K562 (cell line): ENCODE results near the gene COL25A1. TPM values are rescaled to one million over a fixed set of nuclear protein-coding genes. Genes with fewer than 3 reads are reported as not detected.

Source experiments
- ATAC-seq: fragments of 200-7000 bp; cut with Tn5 transposase; 3 replicates; pipeline ENCODE4 v1.9.1; 2020; ENCODE audit warnings: moderate library complexity
- BruUV-seq: library from RNA; stranded (reverse); fragments of 400-500 nt; replicated peaks from 2 replicates; lab custom pipeline; 2021; lab: Mats Ljungman, UMichigan
- CTCF ChIA-PET: fragments of 300-600 bp; formaldehyde crosslinking; extraction: SDS; loops from one replicate; lab custom pipeline; 2021; ENCODE audit warnings: low intra/inter-chr PET ratio; lab: Yijun Ruan, JAX
- POLR2A ChIA-PET: fragments of 300-600, 350-650 bp; sonication (Branson Sonifier 250); formaldehyde crosslinking; extraction: SDS; loops from one replicate; lab custom pipeline; 2021; ENCODE audit warnings: antibody characterized with exemption, inconsistent platforms; lab: Yijun Ruan, JAX
- DNase-seq, 4 experiments: peaks; one replicate each; pipeline versions ENCODE4 v3.0.0 to v3.0.0-alpha.2; 2011 to 2018; ENCODE audit warnings: low spot score in 3 of 4, mixed read lengths in 3 of 4; ENCODE audit errors: extremely low read depth in 1 of 4
- FAIRE-seq: peaks from 2 replicates; lab custom pipeline; 2011; peaks lifted over from hg19 to GRCh38; lab: Jason Lieb, UNC
- H2AFZ ChIP-seq: 2 replicates; pipeline ENCODE4 v1.6.0; 2011; ENCODE audit warnings: low read depth, low read length, control low read depth, inconsistent platforms
- H3K27ac ChIP-seq: fragments of 200-600 bp; 3 replicates; pipeline ENCODE4 v1.8.0; 2011; ENCODE audit warnings: low read depth, mild to moderate bottlenecking, control low read depth, inconsistent platforms, low read length, moderate library complexity, mixed read lengths; ENCODE audit errors: extremely low read depth
- H3K27me3 ChIP-seq, 2 experiments: fragments of 300-600 bp in 1 of 2; 2 replicates in 1 of 2; 3 replicates in 1 of 2; pipeline versions ENCODE4 v1.6.0 to v1.8.0; 2011; ENCODE audit warnings: inconsistent platforms in 2 of 2, low read length in 2 of 2, mild to moderate bottlenecking in 1 of 2, mixed read lengths in 1 of 2, moderate library complexity in 1 of 2; ENCODE audit not compliant: control insufficient read depth in 2 of 2, insufficient read depth in 2 of 2
- H3K36me3 ChIP-seq: fragments of 300-600 bp; 3 replicates; pipeline ENCODE4 v1.8.0; 2011; ENCODE audit warnings: mild to moderate bottlenecking, low read length, inconsistent platforms; ENCODE audit not compliant: control insufficient read depth, insufficient read depth
- H3K4me1 ChIP-seq, 2 experiments: fragments of 200-600 bp in 1 of 2; replicated peaks in 1 of 2; 2 replicates in 1 of 2; 3 replicates in 1 of 2; pipeline versions ENCODE4 v1.5.1 to v1.8.0; 2011; ENCODE audit warnings: inconsistent platforms in 2 of 2, low read length in 2 of 2, mild to moderate bottlenecking in 1 of 2, mixed read lengths in 1 of 2, moderate library complexity in 1 of 2; ENCODE audit not compliant: control insufficient read depth in 2 of 2, insufficient read depth in 2 of 2
- H3K4me2 ChIP-seq: 2 replicates; pipeline ENCODE4 v1.6.1; 2011; ENCODE audit warnings: low read length, control low read depth, inconsistent platforms, mixed read lengths; ENCODE audit not compliant: insufficient read depth
- H3K4me3 ChIP-seq: fragments of 200-600 bp; sonication (generic), shearing (Covaris generic); 2 replicates; pipeline ENCODE4 v1.5.1; 2016; ENCODE audit warnings: control low read depth, inconsistent platforms
- H3K79me2 ChIP-seq: fragments of 200-600 bp; 3 replicates; pipeline ENCODE4 v1.8.0; 2011; ENCODE audit warnings: low read length, inconsistent platforms; ENCODE audit not compliant: control insufficient read depth, insufficient read depth
- H3K9ac ChIP-seq, 2 experiments: 2 replicates each; pipeline versions ENCODE4 v1.6.0 to v1.6.1; 2011; ENCODE audit warnings: low read depth in 2 of 2, low read length in 2 of 2, control low read depth in 1 of 2, inconsistent platforms in 1 of 2, mild to moderate bottlenecking in 1 of 2, mixed read lengths in 1 of 2; ENCODE audit not compliant: insufficient read depth in 1 of 2
- H3K9me1 ChIP-seq: one replicate; pipeline ENCODE4 v1.6.0; 2011; ENCODE audit warnings: inconsistent platforms, mild to moderate bottlenecking, low read length, moderate library complexity; ENCODE audit not compliant: control insufficient read depth, insufficient read depth
- H3K9me3 ChIP-seq: replicated peaks from 2 replicates; pipeline ENCODE4 v1.5.1; 2011; ENCODE audit warnings: low read depth, low read length, inconsistent platforms; ENCODE audit not compliant: control insufficient read depth, insufficient read depth
- H4K20me1 ChIP-seq: replicated peaks from 2 replicates; pipeline ENCODE4 v1.6.1; 2011; ENCODE audit warnings: low read length, inconsistent platforms, mixed read lengths; ENCODE audit not compliant: control insufficient read depth, insufficient read depth
- BRD4 ChIP-seq: fragments of 200-600 bp; sonication (generic); IDR thresholded peaks from 2 replicates; pipeline ENCODE4 v1.6.1; 2017; ENCODE audit warnings: inconsistent platforms
- CBX8 ChIP-seq: fragments of 200-600 bp; sonication (generic); IDR thresholded peaks from 2 replicates; pipeline ENCODE4 v1.6.1; 2012; ENCODE audit warnings: borderline replicate concordance, mixed run types, low read depth, mild to moderate bottlenecking, moderate library complexity, mixed read lengths, low read length, control low read depth, inconsistent platforms; ENCODE audit not compliant: poor library complexity, severe bottlenecking; ENCODE audit errors: extremely low read depth
- E2F3 ChIP-seq: fragments of 250-450 bp; sonication (Bioruptor Pico); IDR thresholded peaks from 2 replicates; pipeline ENCODE4 v1.4.0; 2020; ENCODE audit warnings: mild to moderate bottlenecking
- ELF4 ChIP-seq: fragments of 450-650 bp; formaldehyde crosslinking; IDR thresholded peaks from 2 replicates; pipeline ENCODE4 v1.4.0; 2022; ENCODE audit warnings: missing genetic modification characterization
- HLTF ChIP-seq: fragments of 450-650 bp; IDR thresholded peaks from 2 replicates; pipeline ENCODE4 v1.6.1; 2016
- MEF2A ChIP-seq: IDR thresholded peaks from 2 replicates; pipeline ENCODE4 v1.6.1; 2011; ENCODE audit warnings: low read depth, mild to moderate bottlenecking, low read length, moderate library complexity; ENCODE audit not compliant: control insufficient read depth
- MTA1 ChIP-seq: fragments of 450-650 bp; IDR thresholded peaks from 2 replicates; pipeline ENCODE4 v1.6.1; 2017; ENCODE audit warnings: borderline replicate concordance
- NCOA1 ChIP-seq: fragments of 450-650 bp; IDR thresholded peaks from 2 replicates; pipeline ENCODE4 v1.6.1; 2016; ENCODE audit warnings: low read depth
- NFIX ChIP-seq: fragments of 250-450 bp; sonication (Bioruptor Pico); IDR thresholded peaks from 2 replicates; pipeline ENCODE4 v1.4.0; 2020; ENCODE audit warnings: low read depth, mild to moderate bottlenecking, moderate library complexity
- PRDM10 ChIP-seq: fragments of 450-650 bp; IDR thresholded peaks from 2 replicates; pipeline ENCODE4 v1.6.1; 2018; ENCODE audit not compliant: partially characterized antibody
- RB1 ChIP-seq: fragments of 450-650 bp; IDR thresholded peaks from 2 replicates; pipeline ENCODE4 v1.6.1; 2017; ENCODE audit warnings: low read depth, mild to moderate bottlenecking
- RBM17 ChIP-seq: fragments of 200-400 bp; formaldehyde crosslinking; IDR thresholded peaks from 2 replicates; pipeline ENCODE4 v1.6.1; 2017; ENCODE audit warnings: low read depth, mild to moderate bottlenecking, low read length, borderline replicate concordance
- SMARCB1 ChIP-seq: IDR thresholded peaks from 2 replicates; pipeline ENCODE4 v1.6.1; 2011; ENCODE audit warnings: improper control_type of control experiment, low read depth; ENCODE audit not compliant: insufficient read length
- TCF15 ChIP-seq: fragments of 250-450 bp; sonication (Bioruptor Pico); IDR thresholded peaks from 2 replicates; pipeline ENCODE4 v1.8.0; 2022; ENCODE audit warnings: moderate library complexity, mild to moderate bottlenecking, inconsistent platforms
- WHSC1 ChIP-seq: IDR thresholded peaks from one replicate; pipeline ENCODE4 v1.6.1; 2012; ENCODE audit warnings: low read length, control low read depth, inconsistent platforms
- ZBTB2 ChIP-seq: fragments of 450-650 bp; IDR thresholded peaks from 2 replicates; pipeline ENCODE4 v1.6.1; 2016; ENCODE audit warnings: antibody characterized with exemption
- ZNF263 ChIP-seq: sonication (generic); formaldehyde crosslinking; IDR thresholded peaks from 2 replicates; pipeline ENCODE4 v1.8.0; 2022; ENCODE audit warnings: mild to moderate bottlenecking, missing genetic modification reagents, borderline replicate concordance
- ZNF274 ChIP-seq: IDR thresholded peaks from 2 replicates; pipeline ENCODE4 v1.6.1; 2011; ENCODE audit warnings: low read depth, mild to moderate bottlenecking, low read length, moderate library complexity, borderline replicate concordance
- WGBS: fragments of 100-300 bp; shearing (Covaris generic); methylation state at CpG from one replicate; pipeline ENCODE4 v1.1.6; 2016; ENCODE audit warnings: low coverage, mixed read lengths; ENCODE audit not compliant: insufficient coverage; ENCODE audit errors: missing lambda C conversion rate; 5-methylcytosine and 5-hydroxymethylcytosine counted together
- in situ Hi-C: fragments of 300-500 bp; cut with MboI; formaldehyde crosslinking; loops from 4 replicates; pipeline ENCODE4 v1.15.0; 2018; ENCODE audit warnings: inconsistent platforms, mixed read lengths
- intact Hi-C: fragments of 100-400 bp; cut with micrococcal nuclease; formaldehyde crosslinking; loops from 2 replicates; pipeline ENCODE4 v1.14.2; 2022
- polyA plus RNA-seq, 8 experiments: library from polyadenylated mRNA; depleted of rRNA in 4 of 8; stranded (reverse) in 5 of 8; unstranded in 3 of 8; fragments of >200 nt; fragmentation: Nextera tagmentation in 2 of 8; fragmentation: Illumina TruSeq in 1 of 8; extraction: Ambion mirVana in 2 of 8; extraction: Trizol in 1 of 8; gene quantifications; 2 replicates each; pipeline versions ENCODE4 v1.2.1 to v1.2.3, GENCODE V29; 2011 to 2014; ENCODE audit warnings: inconsistent platforms in 1 of 8, missing spikeins in 1 of 8
- total RNA-seq, 7 experiments: library from RNA; depleted of rRNA in 6 of 7; stranded (reverse); fragments of >200 nt in 6 of 7; fragmentation: Illumina TruSeq in 2 of 7; extraction: Trizol in 2 of 7; gene quantifications; 2 replicates each; pipeline versions ENCODE4 v1.2.1 to v1.2.3, GENCODE V29; 2011 to 2021; ENCODE audit warnings: low replicate concordance in 1 of 7

Gene COL25A1
- total and polyA plus RNA-seq, 9 of the 15 experiments (the other 6 are each of a cell fraction or from before 2014, with no cell fraction given): 0.03 to 0.62 (median 0.27) TPM

GRCh38 chr4:108868606-108869227 lies 433.7 kb downstream of the COL25A1 start:
- no peaks in the 10 kb centered on the region for H3K9me3 ChIP-seq
- no peak for ATAC-seq
- no peaks in the 10 kb centered on the region for H3K27me3 ChIP-seq
- H3K79me2 ChIP-seq: no peaks in the 10 kb centered on the region
- intact Hi-C loops: no loop called here
- H4K20me1 ChIP-seq: no peaks in the 10 kb centered on the region
- ChIA-PET CTCF (no interaction called here), POLR2A (no interaction called here)
- no peak overlapping the region for H3K4me3 ChIP-seq
- in situ Hi-C loops: no loop called here
- FAIRE-seq: no peak
- H3K9ac ChIP-seq: no peak overlapping the region
- H3K4me1 ChIP-seq: no peaks in the 10 kb centered on the region
- no TSS peak for BruUV-seq
- DNase-seq: no peak
- H3K4me2 ChIP-seq: no peak overlapping the region
- H2AFZ ChIP-seq: no peak overlapping the region
- H3K36me3 ChIP-seq: no peaks in the 10 kb centered on the region
- WGBS: 40% methylated on average over 1 of the region's 1 CpG
- no peak overlapping the region for H3K27ac ChIP-seq
- H3K9me1 ChIP-seq: no peaks in the 10 kb centered on the region
- TF ChIP-seq ZNF263 (CRISPR knock-in tag) (no peak), E2F3 (no peak), TCF15 (CRISPR knock-in tag) (no peak), SMARCB1 (no peak), PRDM10 (no peak), RB1 (no peak), RBM17 (no peak), NFIX (CRISPR knock-in tag) (no peak), CBX8 (no peak), MTA1 (peak; percentile 62), ZNF274 (no peak), NCOA1 (no peak), HLTF (0 out of 2 replicates have a peak, but pooled peaks have one; percentile 47), MEF2A (no peak), ZBTB2 (0 out of 2 replicates have a peak, but pooled peaks have one; percentile 38), BRD4 (no peak), ELF4 (CRISPR knock-in tag) (peak; percentile 54; the same call in 1 of the 2 replicates), WHSC1 (no peak)
